ENCODE measurements around the gene B3GAT2.

DNA sequence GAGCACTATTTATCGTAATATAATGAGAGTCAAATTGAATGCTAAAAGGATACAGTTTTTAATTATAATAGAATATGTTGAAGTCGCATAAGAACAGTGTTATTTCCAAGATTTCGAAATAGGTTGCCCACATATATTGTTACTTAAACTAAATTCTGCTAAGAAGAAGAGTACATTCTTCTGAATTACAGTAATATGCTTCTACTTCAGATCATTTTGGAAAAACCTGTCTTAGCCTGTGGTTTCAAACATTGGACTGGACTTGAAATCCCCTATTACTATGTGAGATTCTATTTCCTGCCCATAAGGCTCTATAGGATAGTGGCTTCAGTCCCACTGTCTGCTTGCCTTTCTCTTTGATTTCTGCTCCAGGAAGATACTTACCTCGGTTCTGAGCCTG, 137.2 kb downstream of the B3GAT2 start:
- TF ChIP-seq, protein P1, sequence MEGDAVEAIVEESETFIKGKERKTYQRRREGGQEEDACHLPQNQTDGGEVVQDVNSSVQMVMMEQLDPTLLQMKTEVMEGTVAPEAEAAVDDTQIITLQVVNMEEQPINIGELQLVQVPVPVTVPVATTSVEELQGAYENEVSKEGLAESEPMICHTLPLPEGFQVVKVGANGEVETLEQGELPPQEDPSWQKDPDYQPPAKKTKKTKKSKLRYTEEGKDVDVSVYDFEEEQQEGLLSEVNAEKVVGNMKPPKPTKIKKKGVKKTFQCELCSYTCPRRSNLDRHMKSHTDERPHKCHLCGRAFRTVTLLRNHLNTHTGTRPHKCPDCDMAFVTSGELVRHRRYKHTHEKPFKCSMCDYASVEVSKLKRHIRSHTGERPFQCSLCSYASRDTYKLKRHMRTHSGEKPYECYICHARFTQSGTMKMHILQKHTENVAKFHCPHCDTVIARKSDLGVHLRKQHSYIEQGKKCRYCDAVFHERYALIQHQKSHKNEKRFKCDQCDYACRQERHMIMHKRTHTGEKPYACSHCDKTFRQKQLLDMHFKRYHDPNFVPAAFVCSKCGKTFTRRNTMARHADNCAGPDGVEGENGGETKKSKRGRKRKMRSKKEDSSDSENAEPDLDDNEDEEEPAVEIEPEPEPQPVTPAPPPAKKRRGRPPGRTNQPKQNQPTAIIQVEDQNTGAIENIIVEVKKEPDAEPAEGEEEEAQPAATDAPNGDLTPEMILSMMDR (IDR thresholded peaks at IDR 0.05; ENCODE audit: low read length) = no peak
- TF ChIP-seq EZH2 (optimal IDR thresholded peaks at IDR 0.05; ENCODE audit: low read depth, low read length) = no peak

Measured in MM.1S (cell line).